Measurements from ENCODE around the gene A4GNT.
"Not testable (repeated sequence)": the region's sequence is repeated elsewhere in the genome, so short reads cannot be mapped to it uniquely, and the experiment has no call there.

A4GNT gene

GRCh38 chr3:138132239-138132638 is at the start of gene A4GNT:
A4GNT (minus strand) TSS chr3:138132390; CDS start chr3:138131256, 1,134 bp downstream.
- DNase-seq, result no peak

GRCh38 chr3:138180375-138181029 is 48.3 kb upstream of the A4GNT start:
- DNase-seq, result no peak

DNA sequence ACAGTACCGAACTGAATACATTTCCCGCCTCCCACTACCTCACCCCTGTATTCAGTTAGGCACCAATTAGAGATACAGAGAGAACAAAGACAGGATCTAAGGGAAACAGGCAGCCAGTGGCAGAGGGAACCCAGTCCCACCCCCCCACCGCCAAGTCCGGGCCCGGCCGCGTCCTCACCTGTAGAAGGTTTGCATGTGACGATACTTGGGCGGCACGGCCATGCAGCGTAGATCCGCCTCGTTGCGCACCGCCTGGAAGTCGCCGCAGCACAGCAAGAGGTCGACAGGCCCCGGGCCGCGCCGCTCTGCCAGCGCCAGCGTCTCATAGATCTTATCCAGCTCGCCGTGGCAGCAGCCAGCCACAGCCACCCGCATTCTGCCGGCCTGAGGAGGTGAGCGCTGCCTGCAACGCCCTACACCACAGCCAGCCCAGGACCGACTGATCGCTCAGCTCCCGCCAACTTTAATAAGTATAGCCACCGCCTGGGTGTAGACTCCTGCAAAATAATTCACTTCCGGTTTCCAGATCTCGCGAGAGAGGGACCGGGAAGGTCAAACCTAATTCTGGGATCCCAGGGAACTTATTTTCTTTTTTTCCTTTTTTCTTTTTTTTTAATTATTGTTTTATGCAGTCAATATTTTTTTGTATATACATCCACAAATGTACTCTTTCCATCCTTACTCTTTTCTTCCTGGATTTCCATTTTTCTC is 42.4 kb upstream of the A4GNT start, which contains the start of gene DBR1:
DBR1 (minus strand) TSS at position 501 of the 711 bp plus-strand sequence; CDS start at position 375, 126 bp downstream.
- DNase-seq, result peak; percentile 58

- DNase-seq, result no peak
Measured at GRCh38 chr3:138173769-138174420, 41.7 kb upstream of the A4GNT start.

GRCh38 chr3:138172625-138173024 is 40.4 kb upstream of the A4GNT start:
- DNase-seq, result no peak

GRCh38 chr3:138165061-138165460 is 32.9 kb upstream of the A4GNT start:
- DNase-seq, result no peak

DNA sequence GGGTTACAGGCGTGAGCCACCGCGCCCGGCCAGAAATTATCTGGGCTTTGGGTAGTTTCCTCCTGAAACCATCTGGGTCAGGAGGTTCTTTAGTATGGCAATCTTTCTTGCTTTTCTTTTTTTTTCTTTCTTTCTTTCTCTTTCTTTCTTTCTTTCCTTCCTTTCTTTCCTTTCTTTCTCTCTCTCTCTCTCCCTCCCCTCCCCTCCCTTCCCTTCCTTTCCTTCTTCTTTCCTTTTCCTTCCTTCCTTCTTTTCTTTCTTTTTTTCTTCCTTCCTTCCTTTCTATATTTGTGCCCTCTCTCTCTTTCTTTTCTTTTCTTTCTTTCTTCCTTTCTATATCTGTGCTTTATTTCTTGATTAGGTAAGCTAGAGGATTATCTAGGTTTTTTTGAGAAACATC is 25.6 kb upstream of the A4GNT start:
- no peak for DNase-seq

DNA sequence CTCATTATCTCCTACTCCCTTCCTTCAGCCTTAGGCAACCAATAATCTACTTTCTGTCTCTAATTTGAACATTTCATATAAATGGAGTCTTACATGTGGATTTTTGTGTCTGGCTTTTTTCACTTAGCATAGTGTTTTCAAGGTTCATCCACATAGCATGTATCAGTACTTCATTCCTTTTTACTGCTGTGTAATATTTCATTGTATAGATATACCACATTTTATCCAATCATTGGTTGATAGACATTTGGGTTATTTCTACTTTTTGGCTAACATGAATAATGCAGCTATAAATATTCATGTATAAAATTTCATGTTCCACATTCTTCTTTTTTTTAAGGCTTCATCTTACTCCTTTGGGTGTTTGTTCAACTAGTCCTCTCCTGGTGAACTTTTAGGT is 22.3 kb upstream of the A4GNT start:
- DNase-seq, result no peak

DNA sequence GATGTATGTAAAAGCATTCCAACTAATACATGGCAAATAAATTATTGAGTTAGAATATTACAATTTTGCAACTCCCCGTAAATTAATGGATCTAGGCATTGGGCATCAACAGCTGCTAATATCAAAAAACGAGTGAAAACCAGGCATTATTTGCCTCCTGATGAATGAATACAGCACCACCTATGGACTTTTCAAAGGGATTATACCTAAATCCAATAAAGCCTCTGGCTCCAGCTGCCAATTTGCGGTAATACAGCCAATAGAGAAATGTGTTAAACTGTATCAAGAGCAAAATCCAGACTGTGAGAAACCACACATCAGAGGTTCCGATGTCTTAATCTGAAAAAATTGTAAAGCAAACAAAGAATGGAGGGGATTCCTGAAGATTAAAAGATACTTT is 16.3 kb upstream of the A4GNT start:
- DNase-seq, result no peak

- not testable (repeated sequence) for DNase-seq
Measured at GRCh38 chr3:138142181-138142580, 10.0 kb upstream of the A4GNT start.

DNA sequence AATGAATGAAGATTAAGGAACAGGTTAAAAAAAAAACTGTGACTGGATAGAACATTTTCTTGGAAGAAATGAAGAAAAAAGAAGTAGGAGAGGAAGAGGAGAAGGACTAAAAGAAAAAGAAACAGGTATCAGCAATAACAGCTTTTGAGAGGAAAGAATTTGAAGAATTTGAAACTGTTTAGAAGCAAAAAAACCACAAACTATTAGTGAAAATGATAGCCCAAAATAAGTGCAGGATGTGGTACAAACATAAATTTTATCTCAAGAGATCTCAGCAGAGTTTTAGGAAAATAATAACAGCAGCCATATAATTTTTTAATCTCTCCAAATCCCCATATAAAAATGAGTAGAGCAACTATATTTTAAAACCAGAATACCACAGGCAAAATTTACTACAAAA is 8.8 kb upstream of the A4GNT start:
- no peak for DNase-seq

DNA sequence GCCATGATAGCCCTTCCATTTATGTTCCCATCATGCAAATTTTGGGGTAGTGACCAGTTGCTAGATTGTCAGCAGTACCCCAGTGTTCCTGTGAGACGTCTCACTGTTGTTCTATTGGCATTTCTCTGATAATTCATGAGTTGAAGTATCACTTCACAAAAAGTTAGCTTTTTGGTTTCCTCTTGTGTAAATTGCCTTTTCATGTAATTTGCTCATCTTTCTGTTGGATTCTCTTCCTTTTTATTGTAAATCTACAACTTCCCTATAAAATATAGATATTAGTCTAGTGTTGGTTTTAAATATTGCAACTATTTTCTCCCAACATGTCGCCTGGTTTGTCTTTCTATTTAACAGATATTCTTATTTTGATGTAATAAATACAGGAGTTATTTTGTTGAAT is 7.5 kb upstream of the A4GNT start:
- no peak for DNase-seq

DNA sequence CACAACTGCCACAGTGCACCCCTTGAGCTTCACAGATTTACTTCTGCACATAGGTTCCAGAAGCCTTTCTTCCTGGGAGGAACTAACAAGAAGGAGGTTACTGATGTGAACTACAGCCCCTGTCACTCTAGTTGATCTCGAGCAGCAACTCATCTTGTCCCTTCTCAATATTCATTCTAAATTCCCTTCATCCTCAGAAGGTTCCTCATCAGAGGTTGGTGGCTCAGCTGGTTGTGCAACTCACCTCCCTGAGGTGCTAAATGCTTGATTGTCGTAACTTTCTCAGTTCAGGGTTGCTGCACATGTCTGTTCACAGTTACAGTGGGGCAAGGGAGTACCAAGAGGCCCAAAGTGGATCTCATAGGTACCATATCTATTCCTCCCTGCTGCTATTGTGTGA is 5.7 kb upstream of the A4GNT start:
- DNase-seq, result no peak

GRCh38 chr3:138136201-138136600 is 4.0 kb upstream of the A4GNT start:
- DNase-seq, result no peak

DNA sequence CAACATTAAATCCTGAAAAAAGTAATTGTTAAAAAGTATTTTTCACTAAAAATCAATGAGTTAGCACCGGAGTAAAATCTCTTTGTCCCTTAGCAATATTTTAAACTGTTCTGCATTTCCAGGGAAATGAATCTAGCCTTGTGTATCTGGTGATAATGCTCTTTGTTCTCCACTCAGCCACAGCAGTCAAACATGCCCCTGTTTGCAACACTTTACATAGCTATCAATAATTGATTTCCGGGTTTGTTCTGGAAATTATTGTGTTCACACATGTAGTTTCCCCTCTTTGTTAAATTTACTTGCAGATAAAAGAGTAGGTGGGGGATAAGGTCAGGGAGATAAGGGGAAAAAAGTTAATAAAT is 3.6 kb upstream of the A4GNT start:
- no peak for DNase-seq

DNA sequence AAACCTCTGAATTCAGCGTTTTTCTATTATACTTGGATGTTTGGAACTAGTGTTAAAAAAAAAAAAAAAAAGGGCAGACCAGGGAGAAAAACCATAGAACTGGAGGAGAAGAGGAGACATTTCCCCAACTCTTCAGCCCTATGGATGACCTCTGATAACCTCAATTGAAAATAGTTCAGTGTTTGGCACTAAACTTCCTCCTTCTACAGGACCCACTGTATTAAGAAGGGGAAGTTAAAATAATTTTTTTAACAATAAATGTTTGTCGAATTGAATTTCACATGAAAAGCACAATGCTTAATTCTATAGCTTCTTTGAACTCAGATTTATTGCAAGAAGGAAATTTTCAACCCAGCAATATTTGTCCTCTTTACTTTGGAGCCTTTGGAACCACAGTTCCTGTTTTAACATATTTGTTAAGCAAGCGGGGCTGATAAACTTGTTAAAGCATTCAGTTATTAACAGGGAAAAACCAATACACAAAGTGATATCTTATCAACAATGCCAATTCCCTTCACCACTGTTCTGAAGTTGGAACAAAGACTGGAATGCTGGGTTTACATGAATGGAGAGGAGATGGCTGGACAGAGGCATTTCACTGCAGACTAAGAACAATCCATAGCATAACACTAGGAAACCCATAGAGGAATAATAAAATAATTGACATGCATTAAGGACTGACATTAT is 3.1 kb upstream of the A4GNT start:
- no peak for DNase-seq

DNA sequence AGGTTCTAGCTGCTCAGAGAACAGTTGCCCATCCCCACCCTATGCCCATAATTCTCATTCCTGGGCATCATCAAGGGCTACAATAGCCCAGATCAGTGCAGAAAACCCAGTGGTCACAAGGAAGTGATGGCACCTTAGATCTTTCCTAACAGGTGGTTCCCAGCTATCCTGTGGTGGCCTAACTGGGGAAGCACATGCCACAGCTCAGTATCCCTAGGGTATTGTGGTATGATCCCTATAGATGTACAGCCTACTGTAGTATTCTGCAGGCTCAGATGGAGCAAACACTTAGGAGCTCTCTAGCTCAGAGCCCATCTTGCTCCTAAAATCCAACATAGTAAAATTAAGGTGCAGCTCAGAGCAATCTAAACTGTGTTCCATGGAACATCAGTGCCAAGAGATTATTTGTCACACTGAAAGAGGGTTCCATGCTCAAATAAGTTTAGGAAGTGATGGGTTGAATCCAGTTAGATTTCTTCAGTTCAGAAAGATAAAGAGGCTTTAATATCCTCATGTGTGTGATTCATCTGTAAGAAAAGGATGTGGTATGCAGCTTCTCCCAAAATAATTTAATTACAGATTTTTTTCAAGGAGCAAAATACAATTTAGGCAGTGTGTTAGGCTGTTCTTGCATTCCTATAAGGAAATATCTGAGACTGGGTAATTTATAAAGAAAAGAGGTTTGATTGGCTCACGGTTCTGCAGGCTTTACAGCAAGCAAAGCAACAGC is 4.4 kb downstream of the A4GNT start:
- no peak for DNase-seq

GRCh38 chr3:138125548-138126221 is 6.5 kb downstream of the A4GNT start:
- DNase-seq, result no peak

- no peak for DNase-seq
Measured at GRCh38 chr3:138124706-138125355, 7.4 kb downstream of the A4GNT start.

- DNase-seq, result no peak
Measured at GRCh38 chr3:138124188-138124587, 8.0 kb downstream of the A4GNT start.

GRCh38 chr3:138119423-138119766 is 12.8 kb downstream of the A4GNT start:
- DNase-seq, result no peak

Data from NCI-H510A (cell line).